Limb (tissue), 2 donors: ENCODE results near the gene ITCH.
"Not testable (repeated sequence)": the region's sequence is repeated elsewhere in the genome, so short reads cannot be mapped to it uniquely, and the experiment has no call there.

Experiments used
- DNase-seq, 2 donors: peaks; one replicate each; pipeline ENCODE4 v3.0.0-alpha.2; 2016; ENCODE audit errors: extremely low spot score in 2 of 2

Gene ITCH

GRCh38 chr20:34507702-34508413 lies 144.8 kb downstream of the ITCH start:
- DNase-seq, result no peak

- DNase-seq, result no peak
These were observed 147.5 kb downstream of the ITCH start for GRCh38 chr20:34510575-34510974.

- no peak for DNase-seq
These were observed 148.8 kb downstream of the ITCH start for GRCh38 chr20:34511891-34512265.

- no peak for DNase-seq
These were observed 149.3 kb downstream of the ITCH start for GRCh38 chr20:34512266-34512954.

- DNase-seq, result no peak
These were observed 149.9 kb downstream of the ITCH start for GRCh38 chr20:34512955-34513419.

GRCh38 chr20:34514034-34514433 lies 151.0 kb downstream of the ITCH start:
- not testable (repeated sequence) for DNase-seq

GRCh38 chr20:34514897-34515483 lies 151.9 kb downstream of the ITCH start:
- no peak for DNase-seq

GRCh38 chr20:34515484-34516246 lies 152.6 kb downstream of the ITCH start:
- peak; percentile 27 to 74 for DNase-seq

- peak; percentile 97 to 98 for DNase-seq
These were observed 153.4 kb downstream of the ITCH start, which contains the start of gene DYNLRB1 for GRCh38 chr20:34516247-34517113. TSS of gene DYNLRB1 (plus strand) at chr20:34516422. CDS start at chr20:34516459, 37 bp downstream.

- no peak for DNase-seq
These were observed 154.0 kb downstream of the ITCH start for GRCh38 chr20:34517114-34517505.

GRCh38 chr20:34518863-34519262 lies 155.8 kb downstream of the ITCH start:
- not testable (repeated sequence) for DNase-seq

- DNase-seq, result not testable (repeated sequence)
These were observed 156.8 kb downstream of the ITCH start for GRCh38 chr20:34519841-34520240.

GRCh38 chr20:34522969-34523871 lies 160.1 kb downstream of the ITCH start:
- peak in 1 of 2 donors; percentile 60 for DNase-seq

- no peak for DNase-seq
These were observed 161.4 kb downstream of the ITCH start for GRCh38 chr20:34524426-34524825.

- DNase-seq, result no peak
These were observed 162.3 kb downstream of the ITCH start for GRCh38 chr20:34525342-34525708.

- peak; percentile 17 to 56 for DNase-seq
These were observed 162.8 kb downstream of the ITCH start for GRCh38 chr20:34525709-34526416.

- no peak for DNase-seq
These were observed 163.4 kb downstream of the ITCH start for GRCh38 chr20:34526466-34526865.

- no peak for DNase-seq
These were observed 163.9 kb downstream of the ITCH start for GRCh38 chr20:34527016-34527415.

- DNase-seq, result no peak
These were observed 165.8 kb downstream of the ITCH start for GRCh38 chr20:34528921-34529297.
